Uterus (tissue), 4 donors: ENCODE results near the gene FAIM. TPM values are rescaled to one million over a fixed set of nuclear protein-coding genes. Genes with fewer than 3 reads are reported as not detected.

Experiments used
- DNase-seq, 2 donors: peaks; one replicate each; pipeline ENCODE4 v3.0.0-alpha.2; 2019 to 2020
- H3K27ac ChIP-seq, 2 donors: fragments of 200-600 bp; sonication (generic); 1 replicate in 1 of 2; 2 replicates in 1 of 2; pipeline ENCODE4 v1.5.1; 2016 to 2018
- H3K27me3 ChIP-seq, 2 donors: fragments of 200-600 bp; sonication (generic); one replicate each; pipeline ENCODE4 v1.5.1; 2018 to 2019; ENCODE audit warnings: control low read depth in 1 of 2
- H3K36me3 ChIP-seq, 2 donors: fragments of 200-600 bp; sonication (generic); one replicate each; pipeline ENCODE4 v1.5.1; 2019; ENCODE audit warnings: control low read depth in 1 of 2
- H3K4me1 ChIP-seq, 2 donors: fragments of 200-600 bp; sonication (generic); one replicate each; pipeline ENCODE4 v1.5.1; 2018 to 2019; ENCODE audit warnings: control low read depth in 1 of 2
- H3K4me3 ChIP-seq, 2 donors: fragments of 200-600 bp; sonication (generic); 1 replicate in 1 of 2; 2 replicates in 1 of 2; pipeline ENCODE4 v1.5.1; 2018 to 2019; ENCODE audit warnings: mild to moderate bottlenecking in 1 of 2
- H3K9me3 ChIP-seq, 2 donors: fragments of 200-600 bp; sonication (generic); one replicate each; pipeline ENCODE4 v1.5.1; 2019; ENCODE audit warnings: control low read depth in 1 of 2
- CTCF ChIP-seq, 4 experiments: fragments of 200-600 bp in 2 of 4; fragments of 450-650 bp in 2 of 4; sonication (generic) in 2 of 4; IDR thresholded peaks; one replicate each; pipeline ENCODE4 v1.5.1; 2016 to 2019; ENCODE audit warnings: antibody characterized with exemption in 4 of 4, mild to moderate bottlenecking in 2 of 4, moderate library complexity in 1 of 4
- POLR2A ChIP-seq, 2 donors: fragments of 450-650 bp; IDR thresholded peaks; one replicate each; pipeline ENCODE4 v1.6.1; 2016; ENCODE audit warnings: antibody characterized with exemption in 2 of 2, mild to moderate bottlenecking in 1 of 2, moderate library complexity in 1 of 2
- intact Hi-C: fragments of 100-400 bp; cut with DNase I; formaldehyde crosslinking; loops from one replicate; pipeline ENCODE4 v1.15.1; 2023; ENCODE audit warnings: low total_unique reads
- total RNA-seq, 4 donors: library from RNA; depleted of rRNA in 3 of 4; stranded (reverse); fragments of >200 nt in 3 of 4; gene quantifications; one replicate each; pipeline versions ENCODE4 v1.1.0 to v1.2.4, GENCODE V29; 2014 to 2023
- donor health status: DM: yes; HTN: yes; CAD: no.

The FAIM gene
- total RNA-seq, 4 donors from 2014 or later, result 1.3 to 17.6 (median 8.9) TPM

- no peak overlapping the region for H3K4me3 ChIP-seq
- DNase-seq, result no peak
- no peaks in the 10 kb centered on the region for H3K36me3 ChIP-seq
- H3K27me3 ChIP-seq, result no peaks in the 10 kb centered on the region
- H3K27ac ChIP-seq, result no peak overlapping the region
- peaks cover 0 to 4% of the 10 kb centered on the region in 2 donors for H3K9me3 ChIP-seq
- no peaks in the 10 kb centered on the region for H3K4me1 ChIP-seq
- intact Hi-C loops, result no loop called here
- TF ChIP-seq CTCF (IDR thresholded peaks at IDR 0.05) (no peak), POLR2A (IDR thresholded peaks at IDR 0.05) (no peak)
Measured at GRCh38 chr3:138681463-138682220, 73.1 kb downstream of the FAIM start.

GRCh38 chr3:138682648-138683047 is 74.1 kb downstream of the FAIM start:
- no peaks in the 10 kb centered on the region for H3K4me1 ChIP-seq
- no peak overlapping the region for H3K4me3 ChIP-seq
- no peak overlapping the region for H3K27ac ChIP-seq
- H3K9me3 ChIP-seq, result no peaks in the 10 kb centered on the region
- intact Hi-C loops, result no loop called here
- no peaks in the 10 kb centered on the region for H3K27me3 ChIP-seq
- H3K36me3 ChIP-seq, result no peaks in the 10 kb centered on the region
- DNase-seq, result no peak
- TF ChIP-seq CTCF (IDR thresholded peaks at IDR 0.05) (no peak), POLR2A (IDR thresholded peaks at IDR 0.05) (no peak)

Other genes with a start within 250 kb of the FAIM start
- 10 to 100 TPM in 1 of 4 donors, 1 to 10 TPM in 3; 1.4 to 30.8 (median 4.9) TPM for gene ESYT3, start 174.2 kb upstream of the FAIM start, total RNA-seq
- 100 to 1,000 TPM in 3 of 4 donors, 10 to 100 TPM in 1; 90.6 to 154 (median 123) TPM for gene CEP70, start 14.5 kb upstream of the FAIM start, total RNA-seq
- gene PIK3CB, start 226.2 kb downstream of the FAIM start, total RNA-seq, result 10 to 100 TPM in 2 of 4 donors, 1 to 10 TPM in 2; 5.6 to 37.5 (median 17.0) TPM